ENCODE measurements around the gene ANKRD1. TPM values are rescaled to one million over a fixed set of nuclear protein-coding genes. Genes with fewer than 3 reads are reported as not detected.
A peak's percentile ranks its signal among the peaks of the same experiment; 100 is the strongest.

ANKRD1 gene
- total and polyA plus RNA-seq, 2 donors (not counting 1 experiment from before 2014, with no cell fraction given), result under 0.01 to 13.1 TPM

- H3K79me2 ChIP-seq (ENCODE audit: control insufficient read depth, insufficient read depth, low read length), result no peaks in the 10 kb centered on the region
- TF ChIP-seq, protein P1, sequence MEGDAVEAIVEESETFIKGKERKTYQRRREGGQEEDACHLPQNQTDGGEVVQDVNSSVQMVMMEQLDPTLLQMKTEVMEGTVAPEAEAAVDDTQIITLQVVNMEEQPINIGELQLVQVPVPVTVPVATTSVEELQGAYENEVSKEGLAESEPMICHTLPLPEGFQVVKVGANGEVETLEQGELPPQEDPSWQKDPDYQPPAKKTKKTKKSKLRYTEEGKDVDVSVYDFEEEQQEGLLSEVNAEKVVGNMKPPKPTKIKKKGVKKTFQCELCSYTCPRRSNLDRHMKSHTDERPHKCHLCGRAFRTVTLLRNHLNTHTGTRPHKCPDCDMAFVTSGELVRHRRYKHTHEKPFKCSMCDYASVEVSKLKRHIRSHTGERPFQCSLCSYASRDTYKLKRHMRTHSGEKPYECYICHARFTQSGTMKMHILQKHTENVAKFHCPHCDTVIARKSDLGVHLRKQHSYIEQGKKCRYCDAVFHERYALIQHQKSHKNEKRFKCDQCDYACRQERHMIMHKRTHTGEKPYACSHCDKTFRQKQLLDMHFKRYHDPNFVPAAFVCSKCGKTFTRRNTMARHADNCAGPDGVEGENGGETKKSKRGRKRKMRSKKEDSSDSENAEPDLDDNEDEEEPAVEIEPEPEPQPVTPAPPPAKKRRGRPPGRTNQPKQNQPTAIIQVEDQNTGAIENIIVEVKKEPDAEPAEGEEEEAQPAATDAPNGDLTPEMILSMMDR (conservative IDR thresholded peaks at IDR 0.05 in 1 of 2, IDR thresholded peaks at IDR 0.05 in 1 of 2; ENCODE audit: low read depth in 1 of 2, low read length in 2 of 2), result no peak
- no peak for TF ChIP-seq EZH2 (IDR thresholded peaks at IDR 0.05; ENCODE audit: low read length, missing control alignments)
- DNase-seq (ENCODE audit: low read depth in 2 of 2), result no peak
- no peaks in the 10 kb centered on the region for H4K20me1 ChIP-seq (ENCODE audit: control insufficient read depth, extremely low read depth, insufficient read depth, low read length)
- H3K36me3 ChIP-seq (ENCODE audit: control insufficient read depth, insufficient read depth, low read length), result no peaks in the 10 kb centered on the region
- H3K4me1 ChIP-seq (ENCODE audit: control insufficient read depth, extremely low read depth, insufficient read depth, low read length), result no peaks in the 10 kb centered on the region
- no peaks in the 10 kb centered on the region for H3K27me3 ChIP-seq (ENCODE audit: control insufficient read depth, insufficient read depth, low read length)
- H3K4me3 ChIP-seq (replicated peaks in 1 of 4; ENCODE audit: control extremely low read depth in 1 of 4, insufficient read depth in 1 of 4, low read depth in 3 of 4, low read length in 4 of 4), result no peak overlapping the region
- H3K27ac ChIP-seq (ENCODE audit: insufficient read depth, low read length), result no peak overlapping the region
- H3K9ac ChIP-seq (ENCODE audit: insufficient read depth, low read length), result no peak overlapping the region
- no peak overlapping the region for H3K4me2 ChIP-seq (ENCODE audit: extremely low read depth, insufficient read depth, low read length)
- no peak overlapping the region for H2AFZ ChIP-seq (ENCODE audit: low read length)
- H3K9me3 ChIP-seq (ENCODE audit: control insufficient read depth, insufficient read depth, low read depth, low read length), result no peaks in the 10 kb centered on the region
Measured at GRCh38 chr10:90912174-90912573, 8.7 kb downstream of the ANKRD1 start.

GRCh38 chr10:90911133-90912051, 9.5 kb downstream of the ANKRD1 start:
- Histone ChIP-seq H3K4me3 (replicated peaks in 1 of 4; ENCODE audit: control extremely low read depth in 1 of 4, insufficient read depth in 1 of 4, low read depth in 3 of 4, low read length in 4 of 4) (no peak overlapping the region), H3K9me3 (ENCODE audit: control insufficient read depth, insufficient read depth, low read depth, low read length) (no peaks in the 10 kb centered on the region), H3K36me3 (ENCODE audit: control insufficient read depth, insufficient read depth, low read length) (no peaks in the 10 kb centered on the region), H3K9ac (ENCODE audit: insufficient read depth, low read length) (no peak overlapping the region), H3K27me3 (ENCODE audit: control insufficient read depth, insufficient read depth, low read length) (no peaks in the 10 kb centered on the region), H3K27ac (ENCODE audit: insufficient read depth, low read length) (no peak overlapping the region), H2AFZ (ENCODE audit: low read length) (no peak overlapping the region), H3K4me1 (ENCODE audit: control insufficient read depth, extremely low read depth, insufficient read depth, low read length) (no peaks in the 10 kb centered on the region), H3K4me2 (ENCODE audit: extremely low read depth, insufficient read depth, low read length) (no peak overlapping the region), H3K79me2 (ENCODE audit: control insufficient read depth, insufficient read depth, low read length) (no peaks in the 10 kb centered on the region), H4K20me1 (ENCODE audit: control insufficient read depth, extremely low read depth, insufficient read depth, low read length) (no peaks in the 10 kb centered on the region)
- TF ChIP-seq, protein P1 (conservative IDR thresholded peaks at IDR 0.05 in 1 of 2, IDR thresholded peaks at IDR 0.05 in 1 of 2; ENCODE audit: low read depth in 1 of 2, low read length in 2 of 2), result peak; percentile 85 to 87
- no peak for TF ChIP-seq EZH2 (IDR thresholded peaks at IDR 0.05; ENCODE audit: low read length, missing control alignments)
- DNase-seq (ENCODE audit: low read depth in 2 of 2), result peak; percentile 66 to 87

DNA sequence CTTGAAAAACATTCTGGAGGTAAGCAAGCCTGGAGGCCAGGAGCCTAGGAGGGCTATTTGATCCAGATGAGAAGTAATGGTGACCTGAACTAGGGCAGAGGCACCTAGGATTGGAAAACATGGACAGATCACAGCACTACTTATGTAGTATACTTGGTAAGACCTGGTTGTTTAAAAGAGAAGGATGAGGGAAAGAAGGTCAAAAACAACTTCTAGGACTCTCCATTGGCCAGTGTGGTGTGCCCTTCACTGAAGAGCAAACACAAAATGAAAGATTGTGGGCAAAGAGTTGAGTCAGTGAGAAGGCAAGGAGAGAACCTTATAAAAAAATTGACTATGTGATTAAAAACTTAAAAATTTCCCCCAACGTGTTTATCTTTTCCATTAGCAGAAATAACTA, 14.3 kb downstream of the ANKRD1 start:
- Histone ChIP-seq H3K36me3 (ENCODE audit: control insufficient read depth, insufficient read depth, low read length) (no peaks in the 10 kb centered on the region), H4K20me1 (ENCODE audit: control insufficient read depth, extremely low read depth, insufficient read depth, low read length) (no peaks in the 10 kb centered on the region), H2AFZ (ENCODE audit: low read length) (no peak overlapping the region), H3K4me2 (ENCODE audit: extremely low read depth, insufficient read depth, low read length) (no peak overlapping the region), H3K4me3 (replicated peaks in 1 of 4; ENCODE audit: control extremely low read depth in 1 of 4, insufficient read depth in 1 of 4, low read depth in 3 of 4, low read length in 4 of 4) (no peak overlapping the region), H3K79me2 (ENCODE audit: control insufficient read depth, insufficient read depth, low read length) (no peaks in the 10 kb centered on the region), H3K4me1 (ENCODE audit: control insufficient read depth, extremely low read depth, insufficient read depth, low read length) (no peaks in the 10 kb centered on the region), H3K27ac (ENCODE audit: insufficient read depth, low read length) (no peak overlapping the region), H3K9me3 (ENCODE audit: control insufficient read depth, insufficient read depth, low read depth, low read length) (no peaks in the 10 kb centered on the region), H3K27me3 (ENCODE audit: control insufficient read depth, insufficient read depth, low read length) (no peaks in the 10 kb centered on the region), H3K9ac (ENCODE audit: insufficient read depth, low read length) (no peak overlapping the region)
- DNase-seq (ENCODE audit: low read depth in 2 of 2), result no peak
- TF ChIP-seq, protein P1 (conservative IDR thresholded peaks at IDR 0.05 in 1 of 2, IDR thresholded peaks at IDR 0.05 in 1 of 2; ENCODE audit: low read depth in 1 of 2, low read length in 2 of 2), result no peak
- TF ChIP-seq EZH2 (IDR thresholded peaks at IDR 0.05; ENCODE audit: low read length, missing control alignments), result no peak

Data from fibroblast of lung (primary cell).